ENCODE measurements around the gene LGALS9B.
"Not testable (repeated sequence)": the region's sequence is repeated elsewhere in the genome, so short reads cannot be mapped to it uniquely, and the experiment has no call there.

DNA sequence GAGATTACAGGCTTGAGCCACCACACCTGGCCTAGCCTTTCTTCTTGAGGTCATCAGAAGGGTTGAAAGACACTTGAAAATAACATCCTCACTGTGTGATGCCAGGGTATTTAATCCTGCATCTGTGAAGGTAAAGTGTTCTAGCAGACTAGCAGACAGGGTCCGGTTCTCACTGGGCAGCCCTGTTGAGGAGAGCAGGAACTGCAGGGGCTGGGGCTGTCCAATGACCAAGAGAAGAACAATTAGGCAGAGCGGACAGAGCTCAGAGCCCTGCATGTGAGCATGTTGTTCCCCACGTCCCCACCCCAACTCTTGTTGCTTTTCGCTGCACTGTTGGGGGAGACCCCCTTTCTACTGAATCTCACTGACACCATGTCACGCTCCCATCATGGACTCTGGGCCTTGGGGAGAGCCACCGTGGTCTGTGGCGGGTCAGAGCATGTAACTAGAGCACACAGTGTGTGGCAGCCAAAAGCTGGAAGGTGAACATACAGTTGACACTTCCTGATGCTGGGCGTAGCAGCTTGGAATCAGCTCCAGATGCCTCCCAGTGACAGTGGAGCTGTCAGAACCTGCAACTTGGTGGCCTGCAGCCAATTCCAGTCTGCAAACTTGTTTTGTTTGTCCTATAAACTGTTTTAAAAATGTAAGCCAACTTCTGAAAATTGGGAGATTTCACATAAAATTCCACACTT lies 7.9 kb upstream of the LGALS9B start:
- TF ChIP-seq, protein P1, sequence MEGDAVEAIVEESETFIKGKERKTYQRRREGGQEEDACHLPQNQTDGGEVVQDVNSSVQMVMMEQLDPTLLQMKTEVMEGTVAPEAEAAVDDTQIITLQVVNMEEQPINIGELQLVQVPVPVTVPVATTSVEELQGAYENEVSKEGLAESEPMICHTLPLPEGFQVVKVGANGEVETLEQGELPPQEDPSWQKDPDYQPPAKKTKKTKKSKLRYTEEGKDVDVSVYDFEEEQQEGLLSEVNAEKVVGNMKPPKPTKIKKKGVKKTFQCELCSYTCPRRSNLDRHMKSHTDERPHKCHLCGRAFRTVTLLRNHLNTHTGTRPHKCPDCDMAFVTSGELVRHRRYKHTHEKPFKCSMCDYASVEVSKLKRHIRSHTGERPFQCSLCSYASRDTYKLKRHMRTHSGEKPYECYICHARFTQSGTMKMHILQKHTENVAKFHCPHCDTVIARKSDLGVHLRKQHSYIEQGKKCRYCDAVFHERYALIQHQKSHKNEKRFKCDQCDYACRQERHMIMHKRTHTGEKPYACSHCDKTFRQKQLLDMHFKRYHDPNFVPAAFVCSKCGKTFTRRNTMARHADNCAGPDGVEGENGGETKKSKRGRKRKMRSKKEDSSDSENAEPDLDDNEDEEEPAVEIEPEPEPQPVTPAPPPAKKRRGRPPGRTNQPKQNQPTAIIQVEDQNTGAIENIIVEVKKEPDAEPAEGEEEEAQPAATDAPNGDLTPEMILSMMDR (conservative IDR thresholded peaks at IDR 0.05 in 1 of 2, IDR thresholded peaks at IDR 0.05 in 1 of 2; ENCODE audit: extremely low read depth in 1 of 2, insufficient read depth in 1 of 2, low read depth in 1 of 2, low read length in 2 of 2) = not testable (repeated sequence)
- TF ChIP-seq EZH2 (IDR thresholded peaks at IDR 0.05; ENCODE audit: borderline replicate concordance, low read length) = not testable (repeated sequence)
